Measurements from ENCODE around the gene SLC38A9.

Gene SLC38A9

DNA sequence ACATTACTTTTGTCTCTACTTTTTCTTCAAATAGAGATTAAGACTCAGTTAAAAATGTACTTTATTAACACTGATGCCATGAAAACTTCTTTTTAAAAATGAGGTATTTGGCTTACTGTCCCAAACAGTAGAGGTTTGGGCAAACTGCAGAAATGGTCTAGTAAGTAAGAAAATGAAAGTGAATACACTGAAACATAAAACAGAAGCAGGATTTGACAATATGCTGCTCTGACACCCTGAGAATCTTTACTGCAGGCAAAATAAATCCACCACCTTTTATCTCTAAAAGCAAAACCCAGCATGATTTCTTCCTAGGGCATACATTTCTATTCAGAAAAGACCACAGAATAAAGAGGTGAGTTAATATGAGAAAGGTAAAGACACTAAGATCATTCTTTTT, 86.2 kb downstream of the SLC38A9 start:
- FAIRE-seq: no peak
- TF ChIP-seq, protein P1, sequence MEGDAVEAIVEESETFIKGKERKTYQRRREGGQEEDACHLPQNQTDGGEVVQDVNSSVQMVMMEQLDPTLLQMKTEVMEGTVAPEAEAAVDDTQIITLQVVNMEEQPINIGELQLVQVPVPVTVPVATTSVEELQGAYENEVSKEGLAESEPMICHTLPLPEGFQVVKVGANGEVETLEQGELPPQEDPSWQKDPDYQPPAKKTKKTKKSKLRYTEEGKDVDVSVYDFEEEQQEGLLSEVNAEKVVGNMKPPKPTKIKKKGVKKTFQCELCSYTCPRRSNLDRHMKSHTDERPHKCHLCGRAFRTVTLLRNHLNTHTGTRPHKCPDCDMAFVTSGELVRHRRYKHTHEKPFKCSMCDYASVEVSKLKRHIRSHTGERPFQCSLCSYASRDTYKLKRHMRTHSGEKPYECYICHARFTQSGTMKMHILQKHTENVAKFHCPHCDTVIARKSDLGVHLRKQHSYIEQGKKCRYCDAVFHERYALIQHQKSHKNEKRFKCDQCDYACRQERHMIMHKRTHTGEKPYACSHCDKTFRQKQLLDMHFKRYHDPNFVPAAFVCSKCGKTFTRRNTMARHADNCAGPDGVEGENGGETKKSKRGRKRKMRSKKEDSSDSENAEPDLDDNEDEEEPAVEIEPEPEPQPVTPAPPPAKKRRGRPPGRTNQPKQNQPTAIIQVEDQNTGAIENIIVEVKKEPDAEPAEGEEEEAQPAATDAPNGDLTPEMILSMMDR (IDR thresholded peaks at IDR 0.05; ENCODE audit: insufficient read depth, missing control alignments): no peak
- DNase-seq (ENCODE audit: insufficient read length, low spot score): no peak

- TF ChIP-seq, protein P1 (IDR thresholded peaks at IDR 0.05; ENCODE audit: insufficient read depth, missing control alignments): no peak
- FAIRE-seq (no peak), DNase-seq (ENCODE audit: insufficient read length, low spot score) (no peak)
Measured at GRCh38 chr5:55625589-55625909, 86.6 kb downstream of the SLC38A9 start.

- TF ChIP-seq, protein P1 (IDR thresholded peaks at IDR 0.05; ENCODE audit: insufficient read depth, missing control alignments): no peak
- peak; percentile 48 for FAIRE-seq
- DNase-seq (ENCODE audit: insufficient read length, low spot score): no peak
Measured at GRCh38 chr5:55624841-55625588, 87.1 kb downstream of the SLC38A9 start.

DNA sequence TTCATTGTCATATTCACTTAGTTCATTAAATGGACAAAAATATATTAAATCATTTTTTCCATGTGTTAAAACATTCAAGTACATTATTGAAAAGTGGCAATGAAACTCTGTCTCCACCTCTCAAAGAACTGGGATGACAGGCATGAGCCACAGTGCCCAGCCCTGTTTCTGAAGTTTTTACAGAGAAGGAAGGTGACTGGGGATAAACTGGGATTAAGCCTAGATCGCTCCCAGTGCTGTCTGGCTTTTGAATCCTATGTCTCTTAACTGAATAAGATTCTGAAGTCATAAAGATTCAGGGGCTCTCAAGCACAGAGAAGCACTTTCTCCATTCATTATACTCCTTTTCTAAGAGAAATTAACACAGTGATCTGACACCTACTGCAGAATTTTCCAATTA, 88.3 kb downstream of the SLC38A9 start:
- no peak for FAIRE-seq
- no peak for DNase-seq (ENCODE audit: insufficient read length, low spot score)

DNA sequence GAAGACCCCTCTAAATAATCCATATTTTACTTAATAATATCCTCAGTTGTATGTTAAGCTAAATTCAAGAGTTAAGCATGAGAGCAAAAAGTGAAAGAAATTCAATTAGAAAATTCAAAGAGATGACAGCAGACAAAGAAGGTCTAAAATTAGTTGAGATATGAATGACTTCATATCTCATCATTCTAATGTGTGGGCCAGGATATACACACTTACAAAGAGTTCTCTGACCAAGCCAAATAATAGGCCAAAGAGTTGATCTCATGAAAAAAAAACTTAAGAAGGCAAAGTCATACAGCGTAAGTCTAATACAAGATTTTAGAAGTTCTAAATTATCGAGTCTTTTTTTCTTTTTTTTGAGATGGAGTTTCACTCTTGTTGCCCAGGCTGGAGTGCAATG, 89.7 kb downstream of the SLC38A9 start:
- no peak for FAIRE-seq
- TF ChIP-seq, protein P1 (IDR thresholded peaks at IDR 0.05; ENCODE audit: insufficient read depth, missing control alignments): no peak
- DNase-seq (ENCODE audit: insufficient read length, low spot score): no peak

More for the DNA sequence above, 88.3 kb downstream of the SLC38A9 start:
- TF ChIP-seq, protein P1 (IDR thresholded peaks at IDR 0.05; ENCODE audit: insufficient read depth, missing control alignments): no peak

DNA sequence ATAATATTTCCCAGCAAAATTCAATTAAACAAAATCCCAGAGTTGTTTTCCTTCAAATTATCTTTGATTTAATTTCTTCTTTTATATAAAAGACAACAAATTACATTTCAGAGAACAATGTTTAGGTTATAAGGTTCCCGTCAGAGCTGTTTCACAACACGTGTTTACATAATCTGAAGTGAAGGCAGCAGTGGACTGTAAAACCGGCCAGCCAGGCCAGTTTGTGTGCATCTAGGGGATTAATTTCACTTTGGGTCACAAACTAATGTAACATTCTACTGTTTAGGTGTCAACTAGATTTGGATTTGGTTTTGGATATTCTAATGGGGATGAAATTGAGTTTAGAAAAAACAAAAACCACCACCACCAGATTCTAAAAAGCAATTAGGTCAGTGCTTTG, 90.9 kb downstream of the SLC38A9 start:
- no peak for FAIRE-seq
- TF ChIP-seq, protein P1 (IDR thresholded peaks at IDR 0.05; ENCODE audit: insufficient read depth, missing control alignments): no peak
- no peak for DNase-seq (ENCODE audit: insufficient read length, low spot score)

GRCh38 chr5:55620766-55621160, 91.4 kb downstream of the SLC38A9 start:
- DNase-seq (ENCODE audit: insufficient read length, low spot score) (no peak), FAIRE-seq (no peak)
- TF ChIP-seq, protein P1 (IDR thresholded peaks at IDR 0.05; ENCODE audit: insufficient read depth, missing control alignments): no peak

Measured in D721Med (cell line).